ENCODE measurements around the gene C13orf46. TPM values are rescaled to one million over a fixed set of nuclear protein-coding genes. Genes with fewer than 3 reads are reported as not detected.
A peak's percentile ranks its signal among the peaks of the same experiment; 100 is the strongest.
"Not testable (repeated sequence)": the region's sequence is repeated elsewhere in the genome, so short reads cannot be mapped to it uniquely, and the experiment has no call there.

Gene C13orf46
- total RNA-seq, 1 donor from 2014 or later = 0.83 TPM

DNA sequence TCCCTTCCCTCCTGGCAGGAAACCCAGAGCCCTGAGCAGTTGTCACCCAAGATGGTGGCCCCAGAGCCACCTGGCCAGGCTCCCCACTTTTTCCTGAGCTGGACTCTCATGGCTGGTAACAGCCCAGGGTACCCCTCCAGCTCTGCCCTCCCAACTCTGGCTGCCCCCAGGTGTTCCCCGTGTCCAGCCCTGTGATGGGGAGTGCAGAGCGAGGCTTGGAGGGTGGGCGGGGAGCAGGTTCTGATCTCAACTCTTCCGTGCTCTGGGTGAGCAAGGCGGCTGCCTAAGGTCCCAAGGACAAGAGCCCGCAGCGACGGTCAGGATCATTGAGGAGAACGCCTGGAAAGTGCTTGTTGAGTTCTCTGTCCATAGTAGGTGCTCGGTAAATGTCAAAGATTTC, 55.3 kb downstream of the C13orf46 start:
- H3K36me3 Mint-ChIP-seq (ENCODE audit: low read depth) = peaks cover 1% of the 10 kb centered on the region
- no peaks in the 10 kb centered on the region for H3K4me1 Mint-ChIP-seq (ENCODE audit: low read depth)
- DNase-seq (ENCODE audit: low spot score) = no peak
- peaks cover 13% of the 10 kb centered on the region for H3K9me3 Mint-ChIP-seq
- H3K27ac Mint-ChIP-seq = no peak overlapping the region
- H3K27me3 Mint-ChIP-seq (ENCODE audit: insufficient read depth) = peaks cover 6% of the 10 kb centered on the region
- intact Hi-C loops (cut with micrococcal nuclease) = no loop called here
- no peak overlapping the region for H3K4me3 Mint-ChIP-seq

DNA sequence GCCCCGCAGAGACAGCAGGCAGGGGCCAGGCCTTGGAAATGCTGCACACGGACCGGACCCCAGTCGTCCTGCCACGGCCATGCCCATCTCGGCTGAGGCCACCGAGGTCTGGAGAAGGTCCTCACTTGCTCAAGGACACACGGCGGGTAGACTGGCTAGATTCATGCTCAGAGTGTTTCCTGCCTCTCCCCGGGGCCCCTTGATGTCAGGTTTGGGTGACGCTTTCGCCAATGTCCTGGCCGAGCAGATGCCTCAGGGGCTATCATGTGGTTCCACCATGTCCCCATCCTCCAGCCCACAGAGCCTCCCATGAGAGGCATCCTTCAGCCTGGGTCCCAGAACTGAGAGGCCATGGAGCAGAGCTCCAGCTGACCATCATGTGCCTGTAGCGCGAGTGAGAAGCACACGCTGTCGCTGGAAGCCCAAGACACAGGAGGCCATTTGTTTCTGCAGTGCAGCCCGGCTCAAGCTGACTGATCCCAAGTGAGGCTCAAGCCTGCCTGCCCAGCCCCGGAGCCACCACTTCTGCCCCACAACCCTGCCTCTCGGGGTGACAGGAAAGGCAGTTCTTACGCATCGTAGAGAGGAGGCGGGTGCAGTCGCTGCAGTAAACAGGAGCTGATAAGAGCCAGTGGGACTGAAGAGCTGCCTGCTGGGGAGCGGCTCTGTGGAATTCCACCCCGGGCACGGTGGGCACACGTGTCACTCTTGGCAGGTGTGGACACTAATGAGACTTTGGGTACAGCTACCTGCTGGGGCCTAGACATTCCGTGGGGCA, 56.1 kb downstream of the C13orf46 start:
- H3K27me3 Mint-ChIP-seq (ENCODE audit: insufficient read depth) = peaks cover 4% of the 10 kb centered on the region
- peaks cover 13% of the 10 kb centered on the region for H3K9me3 Mint-ChIP-seq
- H3K4me3 Mint-ChIP-seq = no peak overlapping the region
- no peak for DNase-seq (ENCODE audit: low spot score)
- intact Hi-C loops (cut with micrococcal nuclease) = no loop called here
- peaks cover under 1% of the 10 kb centered on the region for H3K4me1 Mint-ChIP-seq (ENCODE audit: low read depth)
- peaks cover 1% of the 10 kb centered on the region for H3K36me3 Mint-ChIP-seq (ENCODE audit: low read depth)
- H3K27ac Mint-ChIP-seq = no peak overlapping the region

DNA sequence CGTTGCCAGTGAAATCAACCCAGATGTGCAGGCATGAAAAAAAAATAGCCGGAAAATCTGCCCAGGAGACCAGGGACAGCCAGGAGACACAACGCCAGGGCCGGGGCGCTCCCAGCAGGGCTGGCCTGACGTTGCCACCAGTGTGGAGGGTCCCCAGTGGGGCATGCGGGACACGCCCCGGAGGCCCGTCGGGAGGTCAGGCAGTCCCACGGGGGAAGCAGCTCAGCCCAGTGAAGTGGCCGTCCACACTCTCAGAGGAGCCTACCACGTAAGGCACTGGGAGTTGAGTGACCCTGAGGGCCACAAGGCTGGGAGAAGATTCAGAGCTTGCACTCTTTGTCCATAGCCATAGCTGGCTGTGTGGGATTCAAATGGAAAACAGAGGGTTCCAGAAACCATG, 56.8 kb downstream of the C13orf46 start:
- H3K9me3 Mint-ChIP-seq = peaks cover 11% of the 10 kb centered on the region
- DNase-seq (ENCODE audit: low spot score) = no peak
- no peak overlapping the region for H3K4me3 Mint-ChIP-seq
- intact Hi-C loops (cut with micrococcal nuclease) = no loop called here
- H3K4me1 Mint-ChIP-seq (ENCODE audit: low read depth) = peaks cover 5% of the 10 kb centered on the region
- peaks cover 1% of the 10 kb centered on the region for H3K36me3 Mint-ChIP-seq (ENCODE audit: low read depth)
- peaks cover 11% of the 10 kb centered on the region for H3K27me3 Mint-ChIP-seq (ENCODE audit: insufficient read depth)
- H3K27ac Mint-ChIP-seq = no peak overlapping the region

DNA sequence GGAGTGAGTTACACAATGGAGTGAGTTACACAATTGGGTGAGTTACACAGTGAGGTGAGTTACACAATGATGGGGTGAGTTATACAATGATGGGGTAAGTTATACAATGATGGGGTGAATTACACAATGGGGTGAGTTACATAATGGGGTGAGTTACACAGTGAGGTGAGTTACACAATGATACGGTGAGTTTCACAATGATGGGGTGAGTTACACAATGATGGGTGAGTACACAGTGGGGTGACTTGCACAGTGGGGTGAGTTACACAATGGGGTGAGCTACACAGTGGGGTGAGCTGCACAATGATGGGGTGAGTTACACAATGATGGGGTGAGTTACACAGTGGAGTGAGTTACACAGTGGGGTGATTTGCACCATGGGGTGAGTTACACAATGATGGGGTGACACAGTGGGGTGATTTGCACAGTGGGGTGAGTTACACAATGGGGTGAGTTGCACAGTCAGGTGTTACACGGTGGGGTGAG, 57.5 kb downstream of the C13orf46 start:
- Mint-ChIP-seq H3K9me3 (peaks cover 3% of the 10 kb centered on the region), H3K4me1 (ENCODE audit: low read depth) (peaks cover 5% of the 10 kb centered on the region), H3K4me3 (no peak overlapping the region), H3K27ac (no peak overlapping the region), H3K36me3 (ENCODE audit: low read depth) (no peaks in the 10 kb centered on the region), H3K27me3 (ENCODE audit: insufficient read depth) (peaks cover 10% of the 10 kb centered on the region)
- DNase-seq (ENCODE audit: low spot score) = no peak
- intact Hi-C loops (cut with micrococcal nuclease) = no loop called here

DNA sequence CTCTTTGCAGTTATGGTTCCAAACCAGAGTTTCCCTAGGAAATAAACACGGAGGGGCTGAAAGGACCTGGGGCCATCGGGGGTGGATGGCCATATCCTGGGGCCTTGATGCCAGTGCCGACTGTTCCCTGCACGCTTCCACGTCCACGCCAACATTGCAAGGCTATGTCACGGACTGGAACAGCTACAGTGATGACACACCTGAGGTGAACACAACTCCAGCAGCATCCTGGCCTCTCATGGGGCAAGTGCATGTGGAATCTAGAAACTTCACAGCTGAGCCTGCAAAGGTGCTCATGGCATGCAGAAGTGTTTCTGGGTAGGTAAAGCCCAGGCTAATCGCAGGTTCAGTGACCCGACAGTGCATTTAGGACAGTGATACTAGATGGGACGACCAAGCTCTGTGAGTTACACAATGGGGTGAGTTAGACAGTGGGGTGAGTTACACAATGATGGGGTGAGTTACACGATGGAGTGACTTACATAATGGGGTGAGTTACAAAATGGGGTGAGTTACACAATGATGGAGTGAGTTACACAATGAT, 58.0 kb downstream of the C13orf46 start:
- Mint-ChIP-seq H3K4me3 (no peak overlapping the region), H3K27ac (no peak overlapping the region), H3K36me3 (ENCODE audit: low read depth) (no peaks in the 10 kb centered on the region), H3K27me3 (ENCODE audit: insufficient read depth) (peaks cover 15% of the 10 kb centered on the region), H3K4me1 (ENCODE audit: low read depth) (peaks cover 5% of the 10 kb centered on the region), H3K9me3 (no peaks in the 10 kb centered on the region)
- DNase-seq (ENCODE audit: low spot score) = no peak
- intact Hi-C loops (cut with micrococcal nuclease) = no loop called here

DNA sequence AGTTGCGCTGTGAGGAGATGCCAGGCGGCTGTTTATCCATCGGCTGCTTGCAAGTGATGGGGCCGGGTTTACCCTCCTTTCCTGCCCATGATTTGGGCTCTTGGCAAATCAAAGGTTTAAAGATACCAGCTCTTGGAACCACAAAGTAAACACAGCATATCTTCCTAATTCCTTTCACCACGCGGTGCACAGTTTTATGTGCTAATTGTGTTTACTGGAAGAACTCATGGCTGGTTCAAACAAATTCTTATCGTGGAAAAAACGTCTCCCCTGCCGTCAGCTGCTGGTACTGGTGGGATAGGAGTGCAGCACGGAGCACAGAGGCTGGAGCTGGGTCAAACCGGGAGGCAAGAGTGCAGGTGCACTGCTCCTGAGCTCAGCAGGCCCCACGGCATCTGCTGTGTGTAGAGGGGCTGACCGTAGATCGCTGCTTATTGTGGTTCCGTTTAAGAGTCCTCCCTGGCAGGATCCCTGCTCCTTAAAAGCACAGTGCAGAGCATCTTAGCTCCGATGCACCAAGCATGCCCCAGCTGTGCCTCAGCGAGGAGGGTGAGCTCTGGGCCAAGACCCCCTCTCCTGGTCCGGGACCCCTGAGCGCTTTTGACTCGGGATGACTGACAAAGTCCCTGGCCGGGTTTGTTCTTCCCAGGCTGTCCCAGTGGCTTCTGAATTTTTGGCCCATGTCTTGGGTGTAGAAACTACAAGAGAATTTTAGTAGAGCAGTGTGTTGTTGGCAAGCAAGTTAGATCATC, 58.7 kb downstream of the C13orf46 start:
- H3K9me3 Mint-ChIP-seq = no peaks in the 10 kb centered on the region
- no peaks in the 10 kb centered on the region for H3K36me3 Mint-ChIP-seq (ENCODE audit: low read depth)
- no peak overlapping the region for H3K4me3 Mint-ChIP-seq
- H3K4me1 Mint-ChIP-seq (ENCODE audit: low read depth) = peaks cover 5% of the 10 kb centered on the region
- intact Hi-C loops (cut with micrococcal nuclease) = no loop called here
- H3K27ac Mint-ChIP-seq = no peak overlapping the region
- no peak for DNase-seq (ENCODE audit: low spot score)
- peaks cover 22% of the 10 kb centered on the region for H3K27me3 Mint-ChIP-seq (ENCODE audit: insufficient read depth)

DNA sequence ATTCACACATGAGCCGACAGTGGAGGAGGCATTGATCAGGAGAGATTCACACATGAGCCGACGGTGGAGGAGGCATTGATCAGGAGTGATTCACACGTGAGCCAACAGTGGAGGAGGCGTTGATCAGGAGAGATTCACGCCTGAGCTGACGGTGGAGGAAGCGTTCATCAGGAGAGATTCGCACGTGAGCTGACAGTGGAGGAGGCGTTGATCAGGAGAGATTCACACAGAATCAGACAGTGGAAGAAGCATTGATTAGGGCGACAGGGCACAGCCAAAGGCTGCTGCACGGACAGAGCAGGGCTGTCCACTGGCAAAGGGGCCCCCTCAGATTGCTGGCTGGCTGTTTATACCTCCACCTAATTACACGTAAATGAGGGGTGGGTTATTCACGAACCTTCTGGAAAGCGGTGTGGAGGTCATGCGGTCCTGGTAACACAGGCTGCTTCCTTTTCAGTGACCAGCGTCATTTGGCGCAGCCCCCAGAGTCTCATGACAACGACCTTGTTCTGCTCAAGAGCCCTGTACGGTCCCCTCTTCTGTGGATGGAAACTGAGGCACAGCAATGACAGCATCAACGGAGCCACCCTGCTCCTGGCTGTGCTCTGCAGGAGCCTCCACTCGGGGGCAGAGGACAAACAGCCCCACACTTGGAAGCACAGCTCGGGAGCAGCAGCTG, 59.4 kb downstream of the C13orf46 start:
- no peaks in the 10 kb centered on the region for H3K9me3 Mint-ChIP-seq
- no peaks in the 10 kb centered on the region for H3K36me3 Mint-ChIP-seq (ENCODE audit: low read depth)
- no peak overlapping the region for H3K4me3 Mint-ChIP-seq
- intact Hi-C loops (cut with micrococcal nuclease) = no loop called here
- H3K27me3 Mint-ChIP-seq (ENCODE audit: insufficient read depth) = peaks cover 25% of the 10 kb centered on the region
- no peak for DNase-seq (ENCODE audit: low spot score)
- H3K27ac Mint-ChIP-seq = no peak overlapping the region
- H3K4me1 Mint-ChIP-seq (ENCODE audit: low read depth) = peaks cover 5% of the 10 kb centered on the region

DNA sequence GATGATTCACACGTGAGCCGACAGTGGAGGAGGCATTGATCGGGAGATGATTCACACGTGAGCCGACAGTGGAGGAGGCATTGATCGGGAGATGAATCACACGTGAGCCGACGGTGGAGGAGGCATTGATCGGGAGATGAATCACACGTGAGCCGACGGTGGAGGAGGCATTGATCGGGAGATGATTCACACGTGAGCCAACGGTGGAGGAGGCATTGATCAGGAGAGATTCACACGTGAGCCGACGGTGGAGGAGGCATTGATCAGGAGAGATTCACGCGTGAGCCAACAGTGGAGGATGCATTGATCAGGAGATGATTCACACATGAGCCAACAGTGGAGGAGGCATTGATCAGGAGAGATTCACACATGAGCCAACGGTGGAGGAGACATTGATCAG, 60.0 kb downstream of the C13orf46 start:
- H3K27me3 Mint-ChIP-seq (ENCODE audit: insufficient read depth) = peaks cover 31% of the 10 kb centered on the region
- intact Hi-C loops (cut with micrococcal nuclease); DNase-seq (ENCODE audit: low spot score): not testable (repeated sequence)

DNA sequence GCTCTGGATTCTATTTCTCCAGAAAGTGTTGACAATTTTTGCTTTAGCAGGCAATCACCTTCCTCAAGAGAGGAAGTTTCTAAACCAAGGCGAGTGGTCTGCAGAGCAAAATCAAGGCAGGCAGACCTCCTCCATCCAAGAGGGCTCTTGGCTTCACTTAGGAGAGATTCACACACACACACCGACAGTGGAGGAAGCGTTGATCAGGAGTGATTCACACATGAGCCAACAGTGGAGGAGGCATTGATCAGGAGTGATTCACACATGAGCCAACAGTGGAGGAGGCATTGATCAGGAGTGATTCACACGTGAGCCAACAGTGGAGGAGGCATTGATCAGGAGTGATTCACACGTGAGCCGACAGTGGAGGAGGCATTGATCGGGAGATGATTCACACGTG, 60.5 kb downstream of the C13orf46 start:
- H3K4me3 Mint-ChIP-seq; intact Hi-C loops (cut with micrococcal nuclease); H3K27ac Mint-ChIP-seq; H3K36me3 Mint-ChIP-seq (ENCODE audit: low read depth); H3K4me1 Mint-ChIP-seq (ENCODE audit: low read depth); H3K9me3 Mint-ChIP-seq; DNase-seq (ENCODE audit: low spot score): not testable (repeated sequence)
- H3K27me3 Mint-ChIP-seq (ENCODE audit: insufficient read depth) = peaks cover 34% of the 10 kb centered on the region

More for the DNA sequence above, 60.0 kb downstream of the C13orf46 start:
- H3K9me3 Mint-ChIP-seq; H3K27ac Mint-ChIP-seq; H3K4me3 Mint-ChIP-seq; H3K4me1 Mint-ChIP-seq (ENCODE audit: low read depth); H3K36me3 Mint-ChIP-seq (ENCODE audit: low read depth): not testable (repeated sequence)

DNA sequence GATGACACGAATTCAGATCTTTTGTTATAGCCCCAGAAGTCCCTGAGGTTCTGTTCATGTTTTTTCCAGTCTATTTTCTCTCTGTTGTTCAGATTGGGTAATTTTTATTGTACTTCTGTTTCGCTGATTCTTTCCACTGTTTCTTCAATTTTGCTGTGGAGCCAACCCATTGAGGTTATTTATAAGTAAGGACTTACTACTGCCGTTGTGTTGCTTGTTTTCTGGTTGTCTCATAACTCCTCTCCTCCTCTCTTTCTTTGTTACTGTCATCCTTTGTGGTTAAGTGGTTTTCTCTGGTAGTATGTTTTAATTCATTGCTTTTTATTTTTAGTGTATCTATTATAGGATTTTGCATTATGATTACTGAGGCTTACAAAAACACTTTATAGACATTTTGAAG, 61.3 kb downstream of the C13orf46 start:
- no peaks in the 10 kb centered on the region for H3K9me3 Mint-ChIP-seq
- intact Hi-C loops (cut with micrococcal nuclease) = no loop called here
- H3K4me3 Mint-ChIP-seq = no peak overlapping the region
- no peak for DNase-seq (ENCODE audit: low spot score)
- H3K36me3 Mint-ChIP-seq (ENCODE audit: low read depth) = no peaks in the 10 kb centered on the region
- H3K4me1 Mint-ChIP-seq (ENCODE audit: low read depth) = peaks cover 5% of the 10 kb centered on the region
- peak overlapping the region; percentile 8 for H3K27ac Mint-ChIP-seq
- peaks cover 40% of the 10 kb centered on the region for H3K27me3 Mint-ChIP-seq (ENCODE audit: insufficient read depth)

DNA sequence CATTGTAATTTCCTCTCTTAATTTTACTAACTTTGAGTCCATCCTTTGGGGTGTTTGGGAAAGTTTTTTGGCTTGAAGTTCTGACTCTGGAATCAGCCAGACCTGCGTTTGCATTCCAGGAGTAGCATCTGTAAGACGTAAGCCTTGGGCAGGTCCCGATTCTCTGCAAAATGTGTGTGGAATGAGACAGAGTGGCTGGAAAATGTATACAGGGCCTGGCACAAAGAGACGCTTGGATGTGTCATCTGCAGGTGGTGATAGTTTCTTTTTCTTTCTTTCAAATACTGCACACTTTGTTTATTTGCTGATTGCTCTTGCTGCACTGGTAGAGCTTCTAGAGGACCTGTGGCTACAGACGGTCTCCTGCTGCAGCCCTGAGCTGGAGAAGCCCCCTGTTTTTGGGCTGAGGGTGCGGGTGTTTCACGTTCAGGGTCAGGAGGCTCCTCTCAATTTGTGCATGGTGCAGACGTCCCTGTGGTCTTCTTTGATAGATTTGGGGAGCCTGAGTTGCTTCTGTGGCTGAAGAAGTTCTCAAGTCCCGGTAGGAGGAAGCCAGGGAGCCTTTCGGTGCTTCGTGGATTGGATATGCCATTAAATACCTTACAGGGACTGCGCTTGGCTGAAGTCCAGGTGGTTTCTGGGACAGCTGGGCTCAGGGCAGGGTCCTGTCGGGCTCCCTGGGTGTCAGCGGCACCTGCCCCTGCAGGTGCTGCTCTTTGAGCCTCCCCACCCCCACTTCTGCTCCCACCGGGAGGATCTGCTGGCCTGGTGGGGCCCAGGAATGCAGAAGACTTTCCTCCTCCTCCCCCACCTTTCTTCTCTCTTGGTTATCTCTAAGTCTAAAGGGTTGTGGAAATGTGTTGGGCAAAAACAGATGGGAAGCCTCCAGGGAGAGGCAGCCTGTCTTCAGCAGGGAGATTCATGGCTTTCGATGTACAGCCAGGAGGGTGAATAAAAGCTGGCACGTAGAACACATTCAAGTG, 66.0 kb downstream of the C13orf46 start:
- Mint-ChIP-seq H3K36me3 (ENCODE audit: low read depth) (no peaks in the 10 kb centered on the region), H3K4me3 (no peak overlapping the region), H3K9me3 (no peaks in the 10 kb centered on the region), H3K27ac (no peak overlapping the region), H3K4me1 (ENCODE audit: low read depth) (peaks cover 5% of the 10 kb centered on the region), H3K27me3 (ENCODE audit: insufficient read depth) (peaks cover 53% of the 10 kb centered on the region)
- DNase-seq (ENCODE audit: low spot score) = no peak
- intact Hi-C loops (cut with micrococcal nuclease) = no loop called here

DNA sequence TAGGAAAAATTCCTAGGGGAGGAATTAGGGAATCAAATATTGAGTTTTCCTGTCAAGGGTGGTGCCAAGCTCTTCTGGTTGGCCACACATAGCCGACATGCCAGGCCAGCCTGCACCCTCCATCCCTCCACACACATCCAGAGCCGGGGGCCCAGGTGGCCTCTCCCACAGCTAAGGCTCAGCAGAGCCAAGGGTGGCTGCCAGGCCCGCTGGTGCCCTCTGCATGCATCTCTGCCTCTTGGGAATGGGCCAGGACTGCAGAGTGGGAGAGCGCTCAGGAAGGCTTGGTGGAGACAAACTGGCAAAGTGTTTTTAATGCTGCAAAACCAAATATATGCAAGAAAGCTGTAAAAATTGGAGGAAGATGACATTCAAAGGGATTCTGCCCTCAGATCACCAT, 67.3 kb downstream of the C13orf46 start:
- H3K4me1 Mint-ChIP-seq (ENCODE audit: low read depth) = no peaks in the 10 kb centered on the region
- no peaks in the 10 kb centered on the region for H3K9me3 Mint-ChIP-seq
- no peak overlapping the region for H3K4me3 Mint-ChIP-seq
- no peaks in the 10 kb centered on the region for H3K36me3 Mint-ChIP-seq (ENCODE audit: low read depth)
- no peak overlapping the region for H3K27ac Mint-ChIP-seq
- intact Hi-C loops (cut with micrococcal nuclease) = no loop called here
- DNase-seq (ENCODE audit: low spot score) = no peak
- peaks cover 43% of the 10 kb centered on the region for H3K27me3 Mint-ChIP-seq (ENCODE audit: insufficient read depth)

Measured in activated T-helper 1 cell treated with anti-CD3 and anti-CD28 coated beads, Interleukin-12 subunit alpha, Interleukin-12 subunit beta, Interleukin-2, Interleukin-4 antibody, amounts not matched to agents 30 ng/mL and 10 ng/mL and 1 ng/mL, durations not matched to agents 14 hours and 24 hours and 36 hours (primary cell).